Neuronal stem cell (in vitro differentiated cells): ENCODE data around the gene CXCL13.

Experiments used
- DNase-seq: peaks from one replicate; pipeline ENCODE4 v3.0.0-alpha.2; 2013; ENCODE audit warnings: low spot score
- H2AFZ ChIP-seq: one replicate; pipeline ENCODE4 v1.6.1; 2013; ENCODE audit warnings: mild to moderate bottlenecking, low read length, inconsistent platforms
- H2AK5ac ChIP-seq: 2 replicates; pipeline ENCODE4 v1.6.1; 2013; ENCODE audit warnings: low read depth, mild to moderate bottlenecking, inconsistent platforms, low read length, moderate library complexity, mixed read lengths
- H2BK120ac ChIP-seq: 2 replicates; pipeline ENCODE4 v1.6.1; 2013; ENCODE audit warnings: low read depth, mild to moderate bottlenecking, inconsistent platforms, low read length, moderate library complexity, mixed read lengths
- H2BK12ac ChIP-seq: one replicate; pipeline ENCODE4 v1.6.1; 2013; ENCODE audit warnings: low read length, inconsistent platforms
- H2BK15ac ChIP-seq: 2 replicates; pipeline ENCODE4 v1.6.1; 2013; ENCODE audit warnings: mild to moderate bottlenecking, low read length, inconsistent platforms, mixed read lengths
- H2BK5ac ChIP-seq: one replicate; pipeline ENCODE4 v1.6.1; 2013; ENCODE audit warnings: inconsistent platforms, mild to moderate bottlenecking, low read length, moderate library complexity
- H3K14ac ChIP-seq: one replicate; pipeline ENCODE4 v1.6.1; 2013; ENCODE audit warnings: low read length, inconsistent platforms
- H3K18ac ChIP-seq: 2 replicates; pipeline ENCODE4 v1.6.1; 2013; ENCODE audit warnings: low read length, inconsistent platforms
- H3K23ac ChIP-seq: 2 replicates; pipeline ENCODE4 v1.6.1; 2013; ENCODE audit warnings: low read depth, mild to moderate bottlenecking, mixed read lengths, low read length, inconsistent platforms; ENCODE audit not compliant: poor library complexity
- H3K27ac ChIP-seq: replicated peaks from 3 replicates; pipeline ENCODE4 v1.5.1; 2013; ENCODE audit warnings: low read length, inconsistent platforms
- H3K27me3 ChIP-seq, 3 experiments: 2 replicates each; pipeline ENCODE4 v1.6.1; 2013; ENCODE audit warnings: low read length in 3 of 3, mild to moderate bottlenecking in 2 of 3, inconsistent platforms in 1 of 3, low read depth in 1 of 3, mixed read lengths in 1 of 3, moderate library complexity in 1 of 3; ENCODE audit not compliant: control insufficient read depth in 3 of 3, insufficient read depth in 3 of 3
- H3K36me3 ChIP-seq, 2 donors: replicated peaks in 1 of 2; 2 replicates each; pipeline ENCODE4 v1.6.1; 2013; ENCODE audit warnings: low read length in 2 of 2; ENCODE audit not compliant: control insufficient read depth in 2 of 2, insufficient read depth in 2 of 2
- H3K4ac ChIP-seq: 2 replicates; pipeline ENCODE4 v1.6.1; 2013; ENCODE audit warnings: inconsistent platforms, mild to moderate bottlenecking, low read length, moderate library complexity
- H3K4me1 ChIP-seq, 2 donors: 1 replicate in 1 of 2; 2 replicates in 1 of 2; pipeline ENCODE4 v1.6.1; 2013; ENCODE audit warnings: low read length in 2 of 2, low read depth in 1 of 2; ENCODE audit not compliant: control insufficient read depth in 2 of 2, insufficient read depth in 1 of 2
- H3K4me2 ChIP-seq: one replicate; pipeline ENCODE4 v1.6.1; 2013; ENCODE audit warnings: mild to moderate bottlenecking, low read length, inconsistent platforms; ENCODE audit not compliant: insufficient read depth, poor library complexity, severe bottlenecking
- H3K4me3 ChIP-seq, 2 donors: 2 replicates each; pipeline ENCODE4 v1.5.1; 2013; ENCODE audit warnings: low read length in 2 of 2, mild to moderate bottlenecking in 2 of 2, inconsistent platforms in 1 of 2, moderate library complexity in 1 of 2
- H3K79me1 ChIP-seq: one replicate; pipeline ENCODE4 v1.6.1; 2013; ENCODE audit warnings: low read depth, mild to moderate bottlenecking, inconsistent platforms, low read length, moderate library complexity
- H3K9ac ChIP-seq: one replicate; pipeline ENCODE4 v1.6.1; 2013; ENCODE audit warnings: mild to moderate bottlenecking, low read depth, low read length, inconsistent platforms; ENCODE audit not compliant: poor library complexity
- H3K9me3 ChIP-seq, 2 donors: replicated peaks in 1 of 2; 2 replicates each; pipeline versions ENCODE3 to v1.6.1; 2013; ENCODE audit warnings: low read length in 2 of 2, mild to moderate bottlenecking in 2 of 2, inconsistent platforms in 1 of 2, low read depth in 1 of 2, mixed read lengths in 1 of 2, moderate library complexity in 1 of 2; ENCODE audit not compliant: control insufficient read depth in 2 of 2, insufficient read depth in 1 of 2
- H4K8ac ChIP-seq: one replicate; pipeline ENCODE4 v1.6.1; 2013; ENCODE audit warnings: low read depth, mild to moderate bottlenecking, inconsistent platforms, low read length, moderate library complexity
- H4K91ac ChIP-seq: one replicate; pipeline ENCODE4 v1.6.1; 2013; ENCODE audit warnings: low read length, low read depth, mild to moderate bottlenecking, inconsistent platforms; ENCODE audit not compliant: poor library complexity
- WGBS, 2 donors: extraction: QIAGEN DNeasy Blood & Tissue Kit; methylation state at CpG; one replicate each; pipeline ENCODE4 v1.1.7; 2013; ENCODE audit warnings: missing lambda C conversion rate in 2 of 2, mixed read lengths in 1 of 2; ENCODE audit not compliant: insufficient read length in 2 of 2, insufficient replicate concordance in 1 of 2; ENCODE audit errors: extremely low coverage in 2 of 2; 5-methylcytosine and 5-hydroxymethylcytosine counted together

The CXCL13 gene

DNA sequence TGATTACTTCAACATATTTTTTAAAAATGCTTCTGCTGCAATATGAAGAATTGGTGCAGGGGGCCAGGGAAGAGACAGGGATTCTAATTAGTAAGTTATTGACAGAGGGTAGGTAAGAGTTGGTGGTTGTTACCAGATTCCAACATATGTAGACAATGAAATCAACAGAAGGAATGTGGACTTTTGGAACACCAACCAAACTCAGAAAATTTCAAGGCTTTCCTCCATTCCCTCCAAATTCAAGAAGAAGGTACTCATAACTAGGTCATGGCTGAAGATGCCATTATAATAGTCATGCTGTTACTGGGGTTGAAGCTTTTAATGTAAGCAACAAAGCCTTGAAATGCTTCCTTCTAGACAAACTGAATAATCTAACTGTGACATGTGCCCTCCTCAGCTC is 22.9 kb upstream of the CXCL13 start:
- Histone ChIP-seq H3K4ac (no peak overlapping the region), H3K4me1 (no peaks in the 10 kb centered on the region), H4K91ac (no peak overlapping the region), H2BK15ac (no peak overlapping the region), H3K27ac (no peak overlapping the region), H2AFZ (no peak overlapping the region), H3K9ac (no peak overlapping the region), H4K8ac (no peak overlapping the region), H3K18ac (no peak overlapping the region), H3K79me1 (no peaks in the 10 kb centered on the region), H3K4me3 (no peak overlapping the region), H2BK120ac (no peak overlapping the region), H3K14ac (no peak overlapping the region), H3K4me2 (no peak overlapping the region), H3K23ac (no peak overlapping the region), H2BK12ac (no peak overlapping the region), H3K9me3 (no peaks in the 10 kb centered on the region), H2AK5ac (no peak overlapping the region), H3K36me3 (no peaks in the 10 kb centered on the region), H3K27me3 (no peaks in the 10 kb centered on the region), H2BK5ac (no peak overlapping the region)
- DNase-seq = no peak

DNA sequence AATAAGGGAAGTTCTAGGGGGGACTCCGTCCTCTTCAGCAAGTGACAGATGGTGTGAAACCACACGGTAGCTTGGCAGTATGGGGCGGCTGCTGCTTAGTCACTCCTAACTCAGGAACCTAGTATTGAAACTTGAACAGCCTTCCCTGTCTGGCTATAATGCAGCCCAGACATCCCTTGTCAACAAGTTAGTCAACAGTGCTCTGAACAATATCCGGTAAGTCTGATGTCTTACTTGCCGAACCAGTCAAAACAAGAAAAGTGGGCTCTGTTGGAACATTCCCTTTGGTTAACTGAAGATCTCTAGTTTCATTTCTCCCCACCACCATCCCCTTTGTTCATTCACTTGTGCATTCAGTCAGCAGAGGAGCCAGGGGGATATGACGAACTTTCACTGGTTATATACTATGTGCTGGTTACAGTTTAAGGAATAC is 18.7 kb upstream of the CXCL13 start:
- Histone ChIP-seq H3K18ac (no peak overlapping the region), H3K4ac (no peak overlapping the region), H3K14ac (no peak overlapping the region), H2BK120ac (no peak overlapping the region), H2AFZ (peak overlapping the region; percentile 45), H2BK5ac (no peak overlapping the region), H3K9me3 (no peaks in the 10 kb centered on the region), H3K79me1 (no peaks in the 10 kb centered on the region), H3K4me3 (no peak overlapping the region), H3K27ac (no peak overlapping the region), H2AK5ac (no peak overlapping the region), H3K27me3 (no peaks in the 10 kb centered on the region), H4K8ac (no peak overlapping the region), H3K36me3 (no peaks in the 10 kb centered on the region), H2BK15ac (no peak overlapping the region), H3K4me2 (no peak overlapping the region), H3K9ac (no peak overlapping the region), H2BK12ac (no peak overlapping the region), H4K91ac (no peak overlapping the region), H3K23ac (no peak overlapping the region), H3K4me1 (peaks cover 0 to 15% of the 10 kb centered on the region in 2 donors)
- no CpG with 5 or more reads among the region's 6 CpGs for WGBS, 2 donors
- no peak for DNase-seq

DNA sequence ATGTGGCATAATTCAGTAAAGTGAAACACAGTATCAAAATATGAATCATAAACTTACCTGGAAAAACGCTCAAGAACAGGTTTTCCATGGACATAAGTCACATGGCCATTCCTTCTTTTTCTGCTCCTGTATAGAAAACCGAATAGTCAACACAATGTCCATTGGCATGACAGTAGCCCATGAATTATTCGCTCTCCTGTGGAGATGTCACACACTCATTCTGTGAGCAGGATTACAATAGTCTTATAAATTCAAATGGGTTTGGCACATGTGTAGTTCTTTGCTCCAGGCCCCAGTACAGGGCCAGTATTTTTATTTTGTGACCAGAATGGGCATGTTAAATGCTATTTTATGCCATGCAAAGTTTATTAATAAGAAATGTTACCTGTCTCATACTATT is 15.1 kb upstream of the CXCL13 start:
- Histone ChIP-seq H4K91ac (no peak overlapping the region), H3K9ac (no peak overlapping the region), H3K4me1 (peaks cover 0 to 15% of the 10 kb centered on the region in 2 donors), H2BK120ac (no peak overlapping the region), H3K4me2 (no peak overlapping the region), H3K79me1 (no peaks in the 10 kb centered on the region), H3K23ac (no peak overlapping the region), H3K18ac (no peak overlapping the region), H2AFZ (no peak overlapping the region), H3K9me3 (no peaks in the 10 kb centered on the region), H3K36me3 (no peaks in the 10 kb centered on the region), H3K4ac (no peak overlapping the region), H3K14ac (no peak overlapping the region), H4K8ac (no peak overlapping the region), H2BK12ac (no peak overlapping the region), H3K27me3 (no peaks in the 10 kb centered on the region), H3K27ac (no peak overlapping the region), H2AK5ac (no peak overlapping the region), H2BK5ac (no peak overlapping the region), H2BK15ac (no peak overlapping the region), H3K4me3 (no peak overlapping the region)
- no CpG with 5 or more reads among the region's 3 CpGs for WGBS, 2 donors
- no peak for DNase-seq

- H3K23ac ChIP-seq = no peak overlapping the region
- no peaks in the 10 kb centered on the region for H3K27me3 ChIP-seq
- H3K4ac ChIP-seq = no peak overlapping the region
- no peaks in the 10 kb centered on the region for H3K79me1 ChIP-seq
- H3K4me1 ChIP-seq = peaks cover 0 to 15% of the 10 kb centered on the region in 2 donors
- H3K27ac ChIP-seq = no peak overlapping the region
- no peak overlapping the region for H4K8ac ChIP-seq
- H2BK120ac ChIP-seq = no peak overlapping the region
- no peak overlapping the region for H2BK15ac ChIP-seq
- no peak for DNase-seq
- no peaks in the 10 kb centered on the region for H3K36me3 ChIP-seq
- no peak overlapping the region for H3K14ac ChIP-seq
- no peak overlapping the region for H3K4me3 ChIP-seq
- H3K4me2 ChIP-seq = no peak overlapping the region
- H3K9me3 ChIP-seq = no peaks in the 10 kb centered on the region
- H2AK5ac ChIP-seq = no peak overlapping the region
- H3K18ac ChIP-seq = no peak overlapping the region
- no CpG with 5 or more reads among the region's 1 CpG for WGBS, 2 donors
- no peak overlapping the region for H2AFZ ChIP-seq
- no peak overlapping the region for H2BK12ac ChIP-seq
- H2BK5ac ChIP-seq = no peak overlapping the region
- no peak overlapping the region for H4K91ac ChIP-seq
- H3K9ac ChIP-seq = no peak overlapping the region
Observed at GRCh38 chr4:77591532-77591931, 14.1 kb upstream of the CXCL13 start.
